GM21529 (cell line): ENCODE data around the gene SLC8A1.

Experiments
- ATAC-seq: cut with Tn5 transposase; IDR thresholded peaks from one replicate; pipeline ENCODE4 v1.9.1; 2021; ENCODE audit not compliant: unreplicated experiment

Gene SLC8A1

DNA sequence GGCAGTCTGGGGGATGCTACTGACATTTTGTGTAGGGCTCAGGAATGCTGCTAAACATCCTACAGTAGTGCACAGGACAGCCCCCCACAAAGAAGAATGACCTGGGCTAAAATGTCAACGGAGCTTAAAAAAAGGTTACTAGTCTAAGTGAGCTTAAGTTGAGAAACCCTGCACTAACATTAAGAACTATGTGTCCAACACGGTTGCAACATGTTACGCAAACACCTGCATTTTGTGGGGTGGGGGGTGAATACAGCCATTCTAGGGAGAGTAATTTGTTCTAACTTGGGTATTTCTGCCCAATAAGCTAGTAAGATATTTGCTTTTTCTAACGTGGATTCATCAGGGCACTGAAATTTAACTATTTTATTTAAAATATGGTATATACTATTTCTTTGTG lies 57.9 kb downstream of the SLC8A1 start:
- ATAC-seq, result no peak

GRCh38 chr2:40388161-40388560 lies 63.7 kb downstream of the SLC8A1 start:
- ATAC-seq, result no peak

DNA sequence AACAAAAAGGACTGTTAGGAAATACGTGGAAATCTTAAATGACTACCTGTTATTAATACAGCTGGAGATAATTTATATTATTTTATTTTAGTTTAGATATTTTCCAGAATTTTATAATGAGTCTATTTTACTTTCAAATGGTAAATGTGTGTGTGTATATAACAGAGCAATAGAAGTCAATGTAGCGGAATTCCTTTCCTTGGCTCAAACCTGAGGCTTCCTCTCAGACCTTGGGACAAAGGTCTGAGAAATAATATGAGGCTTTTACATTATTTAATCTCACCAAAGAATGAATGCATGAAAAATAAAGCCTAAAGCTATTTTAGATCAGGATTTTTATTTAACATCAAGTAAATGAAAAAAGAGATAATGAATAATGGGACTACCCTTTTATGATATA lies 65.7 kb downstream of the SLC8A1 start:
- no peak for ATAC-seq

- no peak for ATAC-seq
Observed at GRCh38 chr2:40384714-40385113, 67.2 kb downstream of the SLC8A1 start.

DNA sequence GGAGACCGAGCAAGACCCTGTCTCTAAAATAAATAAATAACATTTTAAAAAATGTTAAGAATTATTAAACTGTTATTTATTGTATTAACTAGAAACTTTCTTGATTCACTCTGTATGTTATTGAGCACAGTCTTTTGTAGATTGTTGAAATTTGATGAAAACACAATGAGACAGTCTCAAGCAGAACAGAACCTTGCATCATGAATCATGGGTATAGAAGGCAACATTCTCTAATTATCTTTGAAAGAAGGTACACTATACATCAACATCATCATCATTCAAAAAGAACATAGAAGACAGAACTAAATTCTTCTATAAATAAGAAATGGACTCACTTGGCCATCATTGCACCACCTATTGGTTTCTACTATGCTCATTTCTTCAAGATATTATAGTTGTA lies 67.7 kb downstream of the SLC8A1 start:
- no peak for ATAC-seq

DNA sequence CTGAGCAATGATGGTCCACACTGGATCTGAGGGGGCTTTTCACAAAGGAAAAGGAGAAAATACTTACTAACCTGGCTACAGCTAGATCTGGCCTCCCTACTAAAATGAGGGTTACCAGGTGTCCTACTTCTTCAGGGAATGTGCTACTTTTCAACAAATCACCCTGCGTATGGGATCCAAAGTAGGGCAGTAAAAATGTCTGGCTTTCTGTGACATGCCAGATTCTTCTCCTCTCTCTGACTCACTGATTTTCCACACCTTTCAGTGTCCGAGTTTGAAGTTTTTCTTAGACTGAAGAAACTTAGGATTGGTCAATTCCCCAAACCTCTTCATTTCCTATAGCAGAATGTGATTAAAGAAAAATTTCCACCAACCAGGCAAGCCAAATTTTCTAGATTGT lies 71.2 kb downstream of the SLC8A1 start:
- ATAC-seq, result no peak

DNA sequence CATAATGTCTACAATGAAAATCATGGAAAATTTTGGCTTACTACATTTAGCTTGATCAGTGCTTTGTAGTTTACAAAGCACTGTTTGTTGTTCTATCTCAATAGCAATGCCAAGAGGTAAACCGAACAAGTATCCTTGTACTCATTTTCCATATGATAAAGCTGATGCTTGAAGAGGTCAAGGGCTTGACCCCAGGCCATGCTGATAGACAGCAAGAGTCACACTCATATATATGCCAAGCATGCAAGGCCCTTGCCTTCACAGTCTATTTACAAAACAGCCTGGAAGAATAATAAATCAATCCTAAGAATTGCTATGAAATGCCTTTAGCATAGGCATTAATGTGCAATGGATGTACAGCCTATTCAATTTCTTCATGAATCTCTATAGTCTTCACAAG lies 71.8 kb downstream of the SLC8A1 start:
- no peak for ATAC-seq

DNA sequence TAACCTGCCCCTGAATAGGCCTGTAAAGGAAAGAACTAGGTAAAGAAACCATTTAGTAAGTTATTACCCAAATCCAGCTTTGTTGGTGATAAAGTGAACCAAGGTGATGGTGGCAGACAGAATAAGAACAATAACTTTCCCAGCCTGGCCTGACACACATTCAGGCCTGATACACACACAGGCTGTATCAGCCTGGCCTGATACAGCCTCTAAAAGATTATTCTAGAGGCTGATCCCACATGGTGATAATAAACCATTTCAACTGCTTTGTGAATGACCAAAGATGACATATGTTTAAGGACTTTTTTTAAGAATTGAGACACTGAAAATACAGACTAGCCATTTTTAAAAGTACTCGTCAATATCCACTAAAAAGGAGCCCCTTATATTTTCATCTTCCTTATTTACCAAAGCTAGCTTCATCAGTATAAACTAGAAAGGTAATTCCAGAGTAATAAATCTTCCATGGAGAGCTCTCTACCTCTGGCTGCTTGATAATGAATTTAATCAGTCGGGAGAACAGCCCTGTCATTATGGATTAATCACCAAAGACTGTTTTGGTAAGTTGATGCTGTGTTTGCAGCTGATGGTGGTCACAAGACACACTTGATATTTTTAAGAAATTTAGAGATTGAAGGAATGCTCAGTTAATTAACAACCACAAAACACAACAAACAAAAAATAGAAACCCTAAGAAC lies 77.2 kb downstream of the SLC8A1 start:
- no peak for ATAC-seq

DNA sequence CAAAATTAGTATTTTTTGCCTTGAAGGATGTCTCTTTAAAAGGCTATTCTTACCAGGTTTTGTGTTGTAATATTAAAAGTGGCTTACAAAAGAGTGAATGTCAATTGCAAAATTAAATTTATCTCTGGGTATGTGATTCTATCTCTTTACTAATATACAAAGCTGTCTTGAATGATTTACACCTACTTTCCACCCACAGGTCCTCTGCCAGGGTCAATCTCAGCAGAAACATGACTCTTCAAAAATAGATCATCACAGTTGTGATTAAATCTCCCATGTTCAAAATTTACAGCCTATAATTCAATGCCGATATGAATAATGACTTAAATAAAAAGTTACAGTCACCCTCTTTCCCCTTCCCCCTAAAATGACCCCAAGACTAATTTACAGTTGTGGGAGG lies 78.8 kb downstream of the SLC8A1 start:
- no peak for ATAC-seq

DNA sequence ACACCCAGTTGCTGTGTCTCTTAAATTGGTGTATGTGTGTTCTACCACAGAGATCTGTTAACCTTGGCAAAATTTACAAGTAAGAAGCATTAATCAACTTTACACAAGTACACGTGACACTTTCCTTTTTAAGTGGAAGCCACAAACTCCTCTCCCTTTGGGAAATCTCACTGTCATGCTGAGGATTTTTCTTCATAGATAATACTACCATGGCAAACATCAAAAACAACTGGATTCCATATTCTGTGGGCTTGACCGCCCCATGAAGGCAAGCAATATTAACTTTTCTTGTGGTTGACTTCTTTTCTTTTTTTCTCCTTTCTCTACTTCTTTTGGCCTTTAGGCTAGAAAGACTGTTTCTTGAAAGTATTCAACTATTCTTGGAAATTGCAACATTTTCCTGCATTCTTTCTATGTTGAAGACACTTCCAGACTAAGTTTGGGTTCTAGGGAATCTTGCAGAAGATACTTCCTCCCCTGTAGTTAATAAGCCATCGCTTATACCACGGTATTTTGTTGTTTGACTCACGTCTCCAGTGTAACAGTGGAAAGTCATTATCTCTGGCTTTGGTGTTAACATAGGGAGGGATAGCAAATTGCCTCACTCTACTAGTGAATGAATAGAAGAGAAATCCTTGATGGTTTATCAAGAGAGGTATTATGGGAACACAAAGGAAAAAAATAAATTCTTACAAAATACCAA lies 79.5 kb downstream of the SLC8A1 start:
- ATAC-seq, result no peak

DNA sequence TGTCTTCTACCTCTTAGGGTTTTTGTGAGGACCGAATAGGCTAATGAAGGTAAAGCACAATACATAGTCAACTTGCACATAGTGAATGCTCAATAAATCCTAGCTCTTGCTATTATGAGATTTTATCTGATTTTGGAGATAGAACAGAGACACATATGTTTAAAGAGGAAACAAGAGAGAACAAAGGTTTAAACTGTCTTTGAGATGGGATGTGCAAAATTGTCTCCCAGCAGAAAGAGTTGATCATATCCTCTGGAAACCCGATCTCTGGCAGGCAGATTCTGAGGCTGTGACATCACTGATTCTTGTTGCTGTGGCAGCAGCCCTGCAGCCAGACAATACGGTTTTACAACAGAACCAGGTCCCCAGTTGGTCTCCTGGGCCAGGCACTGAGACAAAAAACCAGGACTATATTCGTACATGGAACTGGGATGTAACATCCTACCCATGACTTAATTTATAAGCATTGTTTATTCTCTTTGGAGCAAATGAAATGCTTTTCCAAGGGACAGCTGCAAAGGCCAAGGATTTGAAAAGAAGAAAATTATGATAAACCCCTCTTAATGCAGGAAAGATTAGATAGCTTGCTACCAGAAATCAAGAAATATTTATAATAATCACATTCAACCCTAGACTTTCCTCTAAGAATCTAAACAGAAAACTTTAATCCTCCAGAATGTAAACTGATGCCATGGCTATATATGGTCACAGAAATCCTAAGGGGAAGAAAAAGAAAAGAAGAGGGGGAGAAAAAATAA lies 80.2 kb downstream of the SLC8A1 start:
- no peak for ATAC-seq

DNA sequence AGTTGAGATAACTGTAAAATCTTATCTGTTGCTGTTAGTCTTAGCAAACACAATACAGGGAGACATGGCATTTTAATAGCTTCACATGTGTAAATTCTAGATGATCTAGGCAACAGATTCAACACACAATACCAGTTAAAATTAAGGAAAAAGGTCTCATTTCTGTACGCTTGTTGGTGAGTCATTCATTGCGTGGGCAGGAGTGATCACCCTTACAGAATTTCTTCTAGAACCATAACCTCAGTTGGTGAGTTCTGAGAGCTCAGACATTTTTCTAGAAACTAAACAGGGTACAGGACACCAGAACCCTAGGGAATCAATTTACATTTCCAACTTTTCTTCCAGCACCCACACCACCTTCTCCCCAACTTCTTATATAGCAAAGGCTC lies 81.9 kb downstream of the SLC8A1 start:
- ATAC-seq, result no peak

GRCh38 chr2:40369267-40370006 lies 82.5 kb downstream of the SLC8A1 start:
- ATAC-seq, result no peak

DNA sequence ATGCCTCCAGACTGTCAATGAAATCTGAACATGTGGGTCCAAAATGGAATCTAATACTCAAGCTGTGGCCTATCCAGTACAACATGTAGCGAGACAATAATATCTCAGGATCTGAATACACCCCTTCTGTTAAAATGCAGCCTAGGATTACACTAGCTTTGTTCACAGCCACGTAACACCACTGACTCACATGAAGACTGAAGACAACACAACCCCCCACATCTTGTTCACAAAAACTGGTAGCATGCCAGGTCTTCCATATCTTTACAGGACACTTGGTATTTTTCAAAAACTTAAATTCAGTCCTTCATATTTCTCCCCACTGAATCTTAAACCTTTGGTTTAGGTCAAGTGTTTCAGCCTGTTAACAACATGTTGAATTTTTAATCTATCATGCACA lies 84.2 kb downstream of the SLC8A1 start:
- ATAC-seq, result no peak

- ATAC-seq, result no peak
Observed at GRCh38 chr2:40367032-40367431, 84.9 kb downstream of the SLC8A1 start.

- no peak for ATAC-seq
Observed at GRCh38 chr2:40364151-40364874, 87.6 kb downstream of the SLC8A1 start.

DNA sequence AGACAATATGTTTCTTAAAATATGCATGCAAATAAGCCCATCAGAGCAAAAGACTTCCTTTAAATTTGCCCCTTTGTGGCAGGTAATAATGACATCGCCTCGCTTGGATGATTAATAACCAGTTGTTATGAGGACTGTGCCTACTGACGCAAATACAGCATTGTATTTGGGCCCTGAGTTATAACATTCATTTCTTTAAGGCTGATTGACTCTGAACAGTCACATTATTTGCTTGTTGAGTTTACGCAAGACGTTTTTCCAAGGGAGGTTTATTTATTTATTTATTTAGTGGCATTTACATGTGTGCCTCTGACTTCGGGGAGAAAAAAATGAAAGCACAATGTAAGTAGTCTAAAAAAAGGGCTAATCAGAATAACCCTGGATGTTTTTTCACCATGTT lies 88.3 kb downstream of the SLC8A1 start:
- no peak for ATAC-seq

GRCh38 chr2:40363231-40363630 lies 88.7 kb downstream of the SLC8A1 start:
- ATAC-seq, result no peak

GRCh38 chr2:40361478-40361877 lies 90.4 kb downstream of the SLC8A1 start:
- no peak for ATAC-seq

GRCh38 chr2:40360652-40361051 lies 91.2 kb downstream of the SLC8A1 start:
- no peak for ATAC-seq

- no peak for ATAC-seq
Observed at GRCh38 chr2:40359811-40360210, 92.1 kb downstream of the SLC8A1 start.
